ENCODE measurements around the gene BRIX1. TPM values are rescaled to one million over a fixed set of nuclear protein-coding genes. Genes with fewer than 3 reads are reported as not detected.

Gene BRIX1
- total RNA-seq, 1 experiment from 2014 or later = 47.0 TPM

- Mint-ChIP-seq H3K27me3 (ENCODE audit: unreplicated experiment) (no peaks in the 10 kb centered on the region), H3K4me3 (ENCODE audit: low read depth, unreplicated experiment) (no peak overlapping the region), H3K4me1 (ENCODE audit: low read depth, unreplicated experiment) (no peaks in the 10 kb centered on the region), H3K36me3 (ENCODE audit: insufficient read depth, unreplicated experiment) (no peaks in the 10 kb centered on the region), H3K9me3 (ENCODE audit: low read depth, unreplicated experiment) (no peaks in the 10 kb centered on the region), H3K27ac (ENCODE audit: unreplicated experiment) (no peak overlapping the region)
- intact Hi-C loops (cut with micrococcal nuclease; ENCODE audit: unreplicated experiment) = loop anchor here (10.0 kb wide), 1 partner anchor 210 kb away; no protein-coding TSS in a partner anchor
- CTCF ChIA-PET = no interaction called here
- no peak for DNase-seq
- TF ChIP-seq CTCF (IDR thresholded peaks at IDR 0.05; ENCODE audit: unreplicated experiment) = no peak
- BruUV-seq (replicated peaks) = no TSS peak
These were observed 20.8 kb upstream of the BRIX1 start for GRCh38 chr5:34894716-34895115.

DNA sequence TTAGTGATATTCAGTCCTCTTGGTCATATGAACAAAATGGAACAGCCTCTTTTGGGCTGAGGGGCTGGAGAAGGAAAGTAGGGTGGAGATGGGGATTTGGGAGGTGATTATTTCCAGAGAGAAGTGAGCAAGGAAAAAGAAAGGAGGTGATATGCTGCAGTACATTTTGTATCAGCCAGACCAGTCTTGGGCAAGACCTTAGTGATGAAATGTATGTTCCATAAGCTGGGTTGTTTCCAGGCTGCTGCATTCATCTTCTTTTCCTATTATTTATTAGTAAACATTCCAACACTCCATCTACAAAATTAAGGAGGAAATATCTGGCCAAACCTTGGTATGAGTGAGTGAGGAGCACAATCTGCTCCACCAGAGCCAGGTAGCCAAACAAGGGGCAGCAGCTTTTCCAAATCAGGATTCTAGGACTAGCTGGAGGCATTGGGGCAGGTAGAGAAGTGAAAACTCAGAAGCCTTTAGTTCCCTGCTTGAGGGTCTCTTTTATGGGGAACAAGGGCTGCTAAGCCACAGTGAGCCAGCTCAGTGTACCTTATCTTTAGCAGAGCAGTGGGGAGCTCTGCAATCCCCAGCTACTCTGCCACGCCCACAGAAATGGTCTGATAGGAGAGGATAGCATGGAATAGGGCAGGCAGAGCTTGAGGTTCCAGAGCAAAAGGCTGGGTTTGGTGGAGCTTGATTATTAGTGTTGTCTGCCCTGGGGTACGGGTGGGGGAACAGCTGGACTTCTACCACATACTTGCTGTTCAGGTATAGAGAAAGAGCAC, 19.7 kb upstream of the BRIX1 start:
- Mint-ChIP-seq H3K9me3 (ENCODE audit: low read depth, unreplicated experiment) (no peaks in the 10 kb centered on the region), H3K4me1 (ENCODE audit: low read depth, unreplicated experiment) (no peaks in the 10 kb centered on the region), H3K4me3 (ENCODE audit: low read depth, unreplicated experiment) (no peak overlapping the region), H3K27ac (ENCODE audit: unreplicated experiment) (no peak overlapping the region), H3K27me3 (ENCODE audit: unreplicated experiment) (no peaks in the 10 kb centered on the region), H3K36me3 (ENCODE audit: insufficient read depth, unreplicated experiment) (no peaks in the 10 kb centered on the region)
- no peak for DNase-seq
- TF ChIP-seq CTCF (IDR thresholded peaks at IDR 0.05; ENCODE audit: unreplicated experiment) = no peak
- no TSS peak for BruUV-seq (replicated peaks)
- CTCF ChIA-PET = interaction anchor here (0.9 kb wide), 1 partner anchor 410 kb away, joined by 3 read pairs; no protein-coding TSS in a partner anchor
- intact Hi-C loops (cut with micrococcal nuclease; ENCODE audit: unreplicated experiment) = loop anchor here (10.0 kb wide), 1 partner anchor 211 kb away; no protein-coding TSS in a partner anchor

- CTCF ChIA-PET = interaction anchor here (1.2 to 2.1 kb wide), 2 partner anchors 374 to 423 kb away, joined by 3 to 7 read pairs; no protein-coding TSS in a partner anchor
- intact Hi-C loops (cut with micrococcal nuclease; ENCODE audit: unreplicated experiment) = loop anchor here (1.0 to 10.0 kb wide), 4 partner anchors 213 to 423 kb away; no protein-coding TSS in a partner anchor
- Mint-ChIP-seq H3K9me3 (ENCODE audit: low read depth, unreplicated experiment) (no peaks in the 10 kb centered on the region), H3K4me3 (ENCODE audit: low read depth, unreplicated experiment) (no peak overlapping the region), H3K36me3 (ENCODE audit: insufficient read depth, unreplicated experiment) (no peaks in the 10 kb centered on the region), H3K27me3 (ENCODE audit: unreplicated experiment) (no peaks in the 10 kb centered on the region), H3K4me1 (ENCODE audit: low read depth, unreplicated experiment) (no peaks in the 10 kb centered on the region), H3K27ac (ENCODE audit: unreplicated experiment) (no peak overlapping the region)
- no peak for DNase-seq
- TF ChIP-seq CTCF (IDR thresholded peaks at IDR 0.05; ENCODE audit: unreplicated experiment) = no peak
- no TSS peak for BruUV-seq (replicated peaks)
These were observed 17.9 kb upstream of the BRIX1 start for GRCh38 chr5:34897646-34898045.

DNA sequence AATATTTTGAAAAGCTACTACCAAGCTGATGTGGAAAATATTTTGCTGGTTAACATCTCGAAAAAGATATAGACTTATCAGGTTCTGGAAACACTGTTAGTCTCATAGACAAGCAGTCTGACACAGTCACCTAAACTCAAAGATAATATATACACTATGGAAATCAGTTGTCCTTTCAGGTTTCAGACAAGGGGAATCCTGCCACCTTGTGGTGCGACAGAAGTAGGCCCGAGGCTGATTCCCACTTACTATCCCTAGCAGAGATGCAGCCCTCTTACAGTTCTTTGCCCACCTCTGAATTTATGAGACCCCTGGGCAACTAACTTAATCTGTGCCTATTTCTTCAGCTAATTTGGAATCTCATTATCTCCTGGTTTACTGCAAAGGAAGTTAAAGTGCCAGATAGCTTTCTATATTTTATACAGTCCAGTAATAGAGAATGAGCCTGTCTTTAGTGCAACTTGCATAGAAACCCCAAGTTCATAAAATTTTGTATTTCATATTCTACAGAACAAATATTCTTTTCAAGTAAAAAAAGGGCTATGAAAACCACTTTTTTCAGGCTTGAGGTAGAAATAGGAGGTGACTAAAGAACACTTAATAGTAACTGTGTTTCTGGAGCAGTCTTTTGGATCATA, 17.1 kb upstream of the BRIX1 start:
- Mint-ChIP-seq H3K27ac (ENCODE audit: unreplicated experiment) (no peak overlapping the region), H3K4me3 (ENCODE audit: low read depth, unreplicated experiment) (no peak overlapping the region), H3K27me3 (ENCODE audit: unreplicated experiment) (no peaks in the 10 kb centered on the region), H3K4me1 (ENCODE audit: low read depth, unreplicated experiment) (no peaks in the 10 kb centered on the region), H3K9me3 (ENCODE audit: low read depth, unreplicated experiment) (no peaks in the 10 kb centered on the region), H3K36me3 (ENCODE audit: insufficient read depth, unreplicated experiment) (no peaks in the 10 kb centered on the region)
- peak; percentile 65 for DNase-seq
- CTCF ChIA-PET = interaction anchor here (1.2 to 2.1 kb wide), 2 partner anchors 375 to 424 kb away, joined by 3 to 7 read pairs; no protein-coding TSS in a partner anchor
- intact Hi-C loops (cut with micrococcal nuclease; ENCODE audit: unreplicated experiment) = loop anchor here (1.0 to 10.0 kb wide), 4 partner anchors 214 to 424 kb away; no protein-coding TSS in a partner anchor
- no TSS peak for BruUV-seq (replicated peaks)
- TF ChIP-seq CTCF (IDR thresholded peaks at IDR 0.05; ENCODE audit: unreplicated experiment) = peak; percentile 58

Data from Calu3 (cell line).